Measurements from ENCODE around the gene PDE7B.
A peak's percentile ranks its signal among the peaks of the same experiment; 100 is the strongest.
"Not testable (repeated sequence)": the region's sequence is repeated elsewhere in the genome, so short reads cannot be mapped to it uniquely, and the experiment has no call there.

Gene PDE7B

DNA sequence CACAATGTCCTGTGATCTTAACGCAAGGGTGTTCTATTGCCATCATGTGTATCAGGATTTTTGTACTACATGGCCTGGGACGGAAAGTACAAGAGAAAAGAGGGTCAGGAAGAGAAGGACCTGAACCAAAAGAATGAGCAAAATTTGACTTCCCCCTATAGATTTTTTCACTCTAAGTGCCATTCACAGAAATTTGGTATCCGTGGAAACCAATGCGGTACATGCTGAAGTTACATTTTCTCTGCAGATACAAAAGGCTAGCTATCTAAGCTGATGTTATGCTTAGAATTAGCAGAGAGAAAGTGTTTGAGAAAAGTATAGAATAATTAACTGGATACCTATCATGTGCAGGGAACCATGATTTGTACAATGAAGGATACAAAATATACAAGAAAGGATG lies 12.4 kb upstream of the PDE7B start:
- FAIRE-seq (no peak), DNase-seq (ENCODE audit: extremely low spot score, insufficient read length, low read depth) (no peak)

DNA sequence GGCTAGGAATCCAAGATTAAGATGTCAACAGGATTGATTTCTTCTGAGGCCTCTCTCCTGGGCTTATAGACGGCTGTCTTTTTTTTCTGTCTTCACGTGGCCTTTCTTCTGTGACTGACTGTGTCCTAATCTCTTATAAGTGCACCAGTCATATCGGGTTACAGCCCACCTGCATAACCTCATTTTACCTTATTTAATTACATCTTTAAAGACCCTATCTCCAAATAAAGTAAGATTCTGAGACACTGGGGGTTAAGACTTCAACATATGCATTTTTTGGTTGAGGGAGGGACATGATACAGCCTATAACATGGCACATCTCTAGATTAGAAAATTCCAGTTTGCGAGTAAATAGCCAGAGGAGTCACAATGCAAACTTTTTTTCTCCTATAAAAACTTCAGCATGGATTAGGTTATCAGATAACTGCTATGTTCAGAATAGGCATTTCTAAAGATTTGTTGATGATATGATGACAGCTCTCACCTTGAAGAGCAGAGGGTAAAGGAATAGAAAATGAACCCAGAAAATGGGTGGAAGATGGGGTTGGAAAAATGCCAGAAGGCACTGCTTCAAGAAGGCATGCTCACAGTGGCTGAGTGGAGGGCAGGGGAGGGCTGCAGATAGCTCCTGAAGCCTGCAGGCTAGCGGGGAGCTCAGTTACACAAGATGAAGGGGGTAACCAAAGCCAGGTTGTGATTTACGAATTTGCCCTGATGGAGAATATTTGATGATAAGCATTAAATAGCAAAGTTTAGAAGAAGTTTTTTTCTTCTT lies 8.7 kb upstream of the PDE7B start:
- DNase-seq (ENCODE audit: extremely low spot score, insufficient read length, low read depth) = no peak
- FAIRE-seq = no peak

GRCh38 chr6:135850882-135851281 lies 619 bp upstream of the PDE7B start:
- no peak for DNase-seq (ENCODE audit: extremely low spot score, insufficient read length, low read depth)
- FAIRE-seq = no peak

- DNase-seq (ENCODE audit: extremely low spot score, insufficient read length, low read depth) (no peak), FAIRE-seq (no peak)
These were observed 1.2 kb downstream of the PDE7B start for GRCh38 chr6:135852746-135853145.

DNA sequence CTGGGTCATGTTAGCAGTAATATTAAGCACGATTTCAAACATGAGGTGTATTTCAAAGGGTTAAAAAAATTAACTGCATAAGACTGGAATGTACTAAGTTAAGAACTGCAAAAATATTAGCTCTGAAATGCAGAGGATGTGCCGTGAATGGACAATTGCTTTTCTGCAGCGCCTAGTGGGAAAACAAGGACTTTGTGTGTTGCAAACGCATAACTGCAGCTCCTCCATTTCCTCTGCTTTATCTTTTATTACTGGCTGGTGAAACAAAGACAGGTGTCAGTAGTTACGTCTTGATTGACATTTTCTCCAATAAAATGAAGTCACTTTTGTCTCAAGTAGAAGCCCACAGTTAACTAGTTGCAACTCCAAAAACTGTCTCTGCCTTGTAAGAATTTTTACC lies 1.7 kb downstream of the PDE7B start:
- DNase-seq (ENCODE audit: extremely low spot score, insufficient read length, low read depth) (no peak), FAIRE-seq (no peak)

- DNase-seq (ENCODE audit: extremely low spot score, insufficient read length, low read depth) (no peak), FAIRE-seq (no peak)
These were observed 2.5 kb downstream of the PDE7B start for GRCh38 chr6:135853986-135854385.

DNA sequence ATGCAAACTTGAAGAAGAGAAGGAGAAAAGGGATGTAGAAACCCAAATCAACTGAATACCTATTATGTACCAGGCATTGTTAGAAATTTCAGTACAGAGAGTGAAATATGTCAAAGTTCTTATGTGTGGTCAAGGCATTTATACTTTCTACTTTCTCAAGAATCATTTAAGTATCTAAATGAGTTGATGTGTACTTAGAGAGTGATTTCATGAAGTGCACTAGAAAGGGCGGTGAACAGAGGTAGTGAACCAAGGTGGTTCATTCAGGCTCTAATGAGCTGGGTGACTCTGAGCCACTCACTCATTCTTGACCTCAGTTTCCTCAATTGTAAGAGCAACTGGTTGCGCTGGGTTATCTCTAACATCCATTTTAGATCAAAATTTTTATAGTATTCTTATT lies 3.3 kb downstream of the PDE7B start:
- FAIRE-seq (peak; percentile 33), DNase-seq (ENCODE audit: extremely low spot score, insufficient read length, low read depth) (no peak)

- DNase-seq (ENCODE audit: extremely low spot score, insufficient read length, low read depth) = no peak
- FAIRE-seq = no peak
These were observed 7.4 kb downstream of the PDE7B start for GRCh38 chr6:135858931-135859330.

DNA sequence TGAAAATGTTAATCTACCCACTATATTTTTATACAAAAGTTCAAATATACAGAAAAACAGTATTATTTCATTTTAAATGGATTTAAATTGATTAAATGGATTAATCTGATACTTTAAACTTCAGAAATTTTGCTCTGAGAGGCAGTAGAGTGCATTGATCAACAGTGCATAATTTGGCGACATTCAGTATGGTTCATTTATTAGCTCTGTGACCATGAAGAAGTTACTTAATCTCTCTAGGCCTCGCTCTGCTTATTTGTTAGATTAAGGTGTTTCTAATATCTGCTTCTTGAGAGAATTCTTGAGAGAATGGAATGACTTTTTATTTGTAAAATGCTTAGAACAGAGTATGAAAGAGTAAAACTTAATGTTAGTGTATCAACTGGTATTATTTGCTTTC lies 8.9 kb downstream of the PDE7B start:
- DNase-seq (ENCODE audit: extremely low spot score, insufficient read length, low read depth) (no peak), FAIRE-seq (no peak)

DNA sequence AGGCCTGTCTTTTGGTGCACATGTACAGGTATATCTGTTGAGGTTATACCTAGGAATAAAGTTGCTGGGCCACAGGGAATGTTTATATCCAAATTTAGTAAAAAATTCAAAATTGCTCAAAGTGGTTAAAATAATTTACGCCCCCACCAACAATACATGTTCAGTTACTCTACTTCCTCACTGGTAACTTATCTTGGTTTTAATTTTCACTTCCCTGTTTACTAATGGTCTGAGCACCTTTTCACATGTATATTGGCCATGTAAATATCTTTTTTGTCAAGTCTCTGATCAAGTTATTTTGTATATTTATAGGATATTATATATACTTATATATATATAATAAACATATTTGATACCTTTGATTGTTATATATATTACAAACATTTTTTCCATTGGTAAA lies 9.7 kb downstream of the PDE7B start:
- DNase-seq (ENCODE audit: extremely low spot score, insufficient read length, low read depth) (no peak), FAIRE-seq (peak; percentile 62)

DNA sequence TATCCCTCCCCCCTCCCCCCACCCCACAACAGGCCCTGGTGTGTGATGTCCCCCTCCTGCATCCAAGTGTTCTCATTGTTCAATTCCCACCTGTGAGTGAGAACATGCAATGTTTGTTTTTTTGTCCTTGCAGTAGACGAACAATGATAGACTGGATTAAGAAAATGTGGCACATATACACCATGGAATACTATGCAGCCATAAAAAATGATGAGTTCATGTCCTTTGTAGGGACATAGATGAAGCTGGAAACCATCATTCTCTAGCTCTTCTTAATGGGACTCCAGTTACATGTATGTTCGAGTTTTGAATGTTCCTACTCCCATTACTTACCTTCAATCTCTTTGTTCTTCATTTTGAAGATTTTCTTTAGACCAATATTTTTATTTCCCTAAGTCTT lies 13.4 kb downstream of the PDE7B start:
- FAIRE-seq; DNase-seq (ENCODE audit: extremely low spot score, insufficient read length, low read depth): not testable (repeated sequence)

- DNase-seq (ENCODE audit: extremely low spot score, insufficient read length, low read depth) = no peak
- no peak for FAIRE-seq
These were observed 15.1 kb downstream of the PDE7B start for GRCh38 chr6:135866445-135867123.

DNA sequence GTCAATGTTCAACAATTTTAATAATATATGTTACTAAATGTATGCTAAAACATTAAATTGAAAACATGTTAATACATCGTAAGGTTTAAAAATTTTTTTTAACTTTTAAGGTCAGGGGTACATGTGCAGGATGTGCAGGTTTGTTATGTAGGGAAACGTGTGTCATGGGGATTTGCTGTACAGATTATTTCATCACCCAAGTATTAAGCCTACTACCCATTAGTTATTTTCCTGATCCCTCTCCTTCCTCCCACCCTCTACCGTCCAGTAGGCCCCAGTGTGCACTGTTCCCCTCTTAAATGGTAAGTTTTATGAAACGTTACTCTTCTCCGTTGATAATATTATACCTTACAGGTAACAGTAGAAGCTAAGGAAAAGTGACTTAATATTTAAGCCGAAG lies 15.8 kb downstream of the PDE7B start:
- DNase-seq (ENCODE audit: extremely low spot score, insufficient read length, low read depth) = no peak
- FAIRE-seq = no peak

DNA sequence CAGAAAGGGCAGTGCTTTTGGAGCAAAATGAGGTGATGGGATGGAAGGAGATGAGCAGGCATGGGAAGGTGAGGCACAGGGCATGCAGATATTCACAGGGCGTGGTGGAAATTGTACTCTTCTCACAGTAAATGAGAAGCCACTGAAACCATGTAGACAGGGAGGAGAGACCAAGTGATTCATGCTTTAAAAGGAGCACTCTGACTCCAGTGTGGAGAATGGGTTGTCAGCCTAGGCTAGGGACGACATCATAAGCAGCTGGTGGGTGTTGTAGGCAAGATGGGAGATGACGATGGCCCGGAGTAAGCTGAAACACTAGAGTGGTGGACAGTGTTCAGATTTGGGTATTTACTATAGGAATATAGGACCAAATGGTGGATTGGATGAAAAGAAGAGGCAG lies 18.4 kb downstream of the PDE7B start:
- DNase-seq (ENCODE audit: extremely low spot score, insufficient read length, low read depth) = no peak
- no peak for FAIRE-seq

GRCh38 chr6:135870722-135871121 lies 19.2 kb downstream of the PDE7B start:
- FAIRE-seq = no peak
- DNase-seq (ENCODE audit: extremely low spot score, insufficient read length, low read depth) = no peak

- DNase-seq (ENCODE audit: extremely low spot score, insufficient read length, low read depth) = no peak
- no peak for FAIRE-seq
These were observed 19.8 kb downstream of the PDE7B start for GRCh38 chr6:135871296-135871695.

GRCh38 chr6:135871878-135872277 lies 20.4 kb downstream of the PDE7B start:
- DNase-seq (ENCODE audit: extremely low spot score, insufficient read length, low read depth) (no peak), FAIRE-seq (no peak)

GRCh38 chr6:135875446-135875845 lies 23.9 kb downstream of the PDE7B start:
- FAIRE-seq (no peak), DNase-seq (ENCODE audit: extremely low spot score, insufficient read length, low read depth) (no peak)

DNA sequence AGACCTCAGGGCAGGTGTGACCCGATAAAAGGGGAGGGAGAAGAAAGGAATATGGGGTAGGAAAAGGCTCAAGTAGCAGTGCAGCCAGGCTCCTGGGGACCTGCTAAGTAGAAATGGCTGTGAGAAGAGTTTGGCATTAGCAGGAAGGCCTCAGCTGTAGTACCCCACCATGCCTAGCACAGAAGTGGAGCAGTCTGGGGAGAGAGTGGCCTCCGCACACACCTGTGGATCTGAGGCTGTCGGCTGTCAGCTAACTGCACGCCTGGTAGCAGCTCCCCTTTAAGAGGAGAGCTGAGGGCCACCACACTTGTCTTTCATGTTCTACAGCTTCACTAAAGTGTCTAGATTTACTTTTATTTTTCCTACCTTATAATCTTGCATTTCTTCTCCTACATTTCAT lies 24.6 kb downstream of the PDE7B start:
- DNase-seq (ENCODE audit: extremely low spot score, insufficient read length, low read depth) = no peak
- FAIRE-seq = no peak

DNA sequence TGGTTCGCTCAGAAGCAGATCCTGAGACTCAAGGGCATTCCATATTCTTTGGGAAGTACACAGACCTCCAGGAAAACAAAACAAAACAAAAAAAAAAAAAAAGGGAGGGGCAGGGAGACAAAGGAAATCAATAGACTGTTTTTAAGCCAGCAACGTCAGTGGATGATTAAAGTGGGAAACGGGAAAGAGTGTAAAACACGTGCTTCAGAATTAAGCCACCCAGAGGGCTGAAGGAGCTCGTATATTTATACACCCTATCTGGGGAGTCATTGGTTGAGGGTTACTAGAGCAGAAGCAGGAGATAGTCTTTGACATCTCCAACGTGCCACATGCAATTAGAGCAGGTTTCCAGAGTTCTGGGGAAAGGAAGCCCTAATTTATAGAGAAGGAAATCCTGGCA lies 26.2 kb downstream of the PDE7B start:
- FAIRE-seq (no peak), DNase-seq (ENCODE audit: extremely low spot score, insufficient read length, low read depth) (no peak)

- no peak for DNase-seq (ENCODE audit: extremely low spot score, insufficient read length, low read depth)
- peak; percentile 92 for FAIRE-seq
These were observed 28.8 kb downstream of the PDE7B start for GRCh38 chr6:135880066-135880972.

Measured in GM18507 (cell line).